GM12892 (cell line): Measurements from ENCODE around the gene PRDM16.

Experiments used
- POLR2A ChIP-seq: IDR thresholded peaks from 2 replicates; pipeline ENCODE4 v1.6.1; 2011; ENCODE audit warnings: low read depth, low read length, control low read depth
- POLR2AphosphoS5 ChIP-seq: IDR thresholded peaks from 2 replicates; pipeline ENCODE4 v1.6.1; 2011; ENCODE audit warnings: low read depth, low read length, control low read depth

- TF ChIP-seq POLR2AphosphoS5 (no peak), POLR2A (no peak)
Observed at GRCh38 chr1:3166206-3166918, 97.4 kb downstream of the PRDM16 start.
